H1 (cell line): ENCODE results near the gene WLS.

ENCODE experiments used
- BCL11A ChIP-seq, 2 experiments: IDR thresholded peaks; one replicate each; pipeline ENCODE4 v1.6.1; 2011; ENCODE audit warnings: low read depth in 2 of 2, low read length in 2 of 2, mild to moderate bottlenecking in 2 of 2
- BRCA1 ChIP-seq: IDR thresholded peaks from 2 replicates; pipeline ENCODE4 v1.6.1; 2012; ENCODE audit warnings: low read depth, low read length, improper control_type of control experiment
- CHD1 ChIP-seq: IDR thresholded peaks from 2 replicates; pipeline ENCODE4 v1.6.1; 2012; ENCODE audit warnings: low read depth, low read length, improper control_type of control experiment
- CHD2 ChIP-seq: IDR thresholded peaks from 2 replicates; pipeline ENCODE4 v1.6.1; 2012; ENCODE audit warnings: low read length, improper control_type of control experiment
- GABPA ChIP-seq: IDR thresholded peaks from 2 replicates; pipeline ENCODE4 v1.6.1; 2011; ENCODE audit warnings: mild to moderate bottlenecking, low read length, moderate library complexity, borderline replicate concordance; ENCODE audit not compliant: insufficient read depth
- PHF8 ChIP-seq: fragments of 200-600 bp; sonication (generic); conservative IDR thresholded peaks from 2 replicates; pipeline ENCODE4 v1.7.1; 2012; ENCODE audit warnings: low read depth, mild to moderate bottlenecking, inconsistent platforms, low read length, moderate library complexity
- RAD21 ChIP-seq, 2 experiments: IDR thresholded peaks in 1 of 2; conservative IDR thresholded peaks in 1 of 2; 2 replicates each; pipeline ENCODE4 v1.6.1; 2011; ENCODE audit warnings: low read depth in 2 of 2, low read length in 2 of 2, improper control_type of control experiment in 1 of 2, inconsistent platforms in 1 of 2, mild to moderate bottlenecking in 1 of 2, moderate library complexity in 1 of 2
- SP4 ChIP-seq: IDR thresholded peaks from 2 replicates; pipeline ENCODE4 v1.6.1; 2012; ENCODE audit warnings: low read length, inconsistent platforms
- TAF1 ChIP-seq: IDR thresholded peaks from 2 replicates; pipeline ENCODE4 v1.6.1; 2011; ENCODE audit warnings: mild to moderate bottlenecking, low read depth, low read length
- TCF12 ChIP-seq: IDR thresholded peaks from 2 replicates; pipeline ENCODE4 v1.6.1; 2011; ENCODE audit warnings: low read depth, mild to moderate bottlenecking, low read length
- TEAD4 ChIP-seq: IDR thresholded peaks from 2 replicates; pipeline ENCODE4 v1.6.1; 2012; ENCODE audit warnings: low read depth, low read length, inconsistent platforms, mixed read lengths
- TF ChIP-seq, protein P1 (sequence below), 3 experiments: IDR thresholded peaks; 1 replicate in 2 of 3; 2 replicates in 1 of 3; pipeline versions ENCODE4 v1.5.1 to v1.6.1; 2011; ENCODE audit warnings: low read length in 3 of 3, mild to moderate bottlenecking in 3 of 3, inconsistent platforms in 2 of 3, low read depth in 1 of 3, moderate library complexity in 1 of 3; ENCODE audit not compliant: insufficient read depth in 1 of 3; ENCODE audit errors: control extremely low read depth in 1 of 3

DNA sequence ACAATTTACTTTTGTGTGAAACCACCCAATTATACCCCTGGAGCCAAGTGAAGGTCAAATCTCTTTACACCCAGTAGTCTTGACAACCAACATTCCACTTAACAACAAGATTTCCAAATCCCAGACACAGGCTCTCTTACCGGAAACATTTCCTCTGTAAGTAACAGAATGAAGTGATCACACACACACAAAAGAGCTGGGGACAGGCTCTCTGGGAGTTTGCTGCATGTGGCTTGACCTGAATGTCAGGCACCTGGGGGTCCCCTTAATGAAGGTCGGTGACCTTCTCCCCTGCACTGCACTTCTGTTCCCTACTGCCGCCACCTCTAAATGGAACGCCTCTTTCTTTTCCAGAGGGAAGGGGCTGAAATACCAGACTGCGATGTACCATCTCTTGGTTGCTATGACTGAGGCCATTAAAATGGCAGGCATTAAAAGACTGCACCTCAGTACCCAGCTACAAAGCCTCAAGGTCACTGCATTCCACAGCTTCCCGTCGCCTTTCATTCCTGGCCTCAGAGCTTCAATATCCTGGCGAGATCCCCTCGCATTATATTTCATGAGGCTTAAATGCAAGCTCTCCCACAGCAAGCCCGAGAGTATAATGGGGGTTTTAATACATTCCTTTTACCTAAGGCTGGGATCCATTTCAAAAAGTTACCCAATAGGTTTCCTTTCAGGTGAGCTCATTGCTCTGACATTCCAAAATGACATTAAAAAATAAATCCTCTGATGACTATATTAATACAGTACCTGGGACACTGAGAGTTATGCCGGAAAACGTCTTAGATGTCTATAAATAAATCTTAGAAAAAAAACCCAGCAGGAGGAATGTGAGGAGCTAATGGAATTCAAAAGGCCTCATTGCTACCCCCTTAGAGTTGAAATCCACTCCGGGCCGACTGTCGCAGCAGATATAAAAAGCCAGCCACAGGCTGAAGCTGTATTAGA, 91.0 kb downstream of the WLS start:
- TF ChIP-seq TAF1 (no peak), RAD21 (IDR thresholded peaks at IDR 0.05 in 1 of 2, conservative IDR thresholded peaks at IDR 0.05 in 1 of 2; ENCODE audit: low read depth in 2 of 2, low read length in 2 of 2) (no peak), TCF12 (no peak), PHF8 (no peak), TEAD4 (no peak), BCL11A (IDR thresholded peaks at IDR 0.05; ENCODE audit: low read depth in 2 of 2, low read length in 2 of 2) (no peak), SP4 (no peak), CHD2 (no peak), BRCA1 (no peak), CHD1 (no peak), GABPA (no peak)
- TF ChIP-seq, protein P1, sequence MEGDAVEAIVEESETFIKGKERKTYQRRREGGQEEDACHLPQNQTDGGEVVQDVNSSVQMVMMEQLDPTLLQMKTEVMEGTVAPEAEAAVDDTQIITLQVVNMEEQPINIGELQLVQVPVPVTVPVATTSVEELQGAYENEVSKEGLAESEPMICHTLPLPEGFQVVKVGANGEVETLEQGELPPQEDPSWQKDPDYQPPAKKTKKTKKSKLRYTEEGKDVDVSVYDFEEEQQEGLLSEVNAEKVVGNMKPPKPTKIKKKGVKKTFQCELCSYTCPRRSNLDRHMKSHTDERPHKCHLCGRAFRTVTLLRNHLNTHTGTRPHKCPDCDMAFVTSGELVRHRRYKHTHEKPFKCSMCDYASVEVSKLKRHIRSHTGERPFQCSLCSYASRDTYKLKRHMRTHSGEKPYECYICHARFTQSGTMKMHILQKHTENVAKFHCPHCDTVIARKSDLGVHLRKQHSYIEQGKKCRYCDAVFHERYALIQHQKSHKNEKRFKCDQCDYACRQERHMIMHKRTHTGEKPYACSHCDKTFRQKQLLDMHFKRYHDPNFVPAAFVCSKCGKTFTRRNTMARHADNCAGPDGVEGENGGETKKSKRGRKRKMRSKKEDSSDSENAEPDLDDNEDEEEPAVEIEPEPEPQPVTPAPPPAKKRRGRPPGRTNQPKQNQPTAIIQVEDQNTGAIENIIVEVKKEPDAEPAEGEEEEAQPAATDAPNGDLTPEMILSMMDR (IDR thresholded peaks at IDR 0.05; ENCODE audit: control extremely low read depth in 1 of 3, insufficient read depth in 1 of 3, low read depth in 1 of 3, low read length in 3 of 3): no peak
